DMS53 treated with DMSO at 0.1 percent for 48 hours (cell line): Measurements from ENCODE around the gene SERPINA6.
A peak's percentile ranks its signal among the peaks of the same experiment; 100 is the strongest.
"Not testable (repeated sequence)": the region's sequence is repeated elsewhere in the genome, so short reads cannot be mapped to it uniquely, and the experiment has no call there.

Source experiments
- DNase-seq: peaks from one replicate; lab custom pipeline; 2025; ENCODE audit not compliant: unreplicated experiment; lab: John Stamatoyannopoulos, UW

The SERPINA6 gene

DNA sequence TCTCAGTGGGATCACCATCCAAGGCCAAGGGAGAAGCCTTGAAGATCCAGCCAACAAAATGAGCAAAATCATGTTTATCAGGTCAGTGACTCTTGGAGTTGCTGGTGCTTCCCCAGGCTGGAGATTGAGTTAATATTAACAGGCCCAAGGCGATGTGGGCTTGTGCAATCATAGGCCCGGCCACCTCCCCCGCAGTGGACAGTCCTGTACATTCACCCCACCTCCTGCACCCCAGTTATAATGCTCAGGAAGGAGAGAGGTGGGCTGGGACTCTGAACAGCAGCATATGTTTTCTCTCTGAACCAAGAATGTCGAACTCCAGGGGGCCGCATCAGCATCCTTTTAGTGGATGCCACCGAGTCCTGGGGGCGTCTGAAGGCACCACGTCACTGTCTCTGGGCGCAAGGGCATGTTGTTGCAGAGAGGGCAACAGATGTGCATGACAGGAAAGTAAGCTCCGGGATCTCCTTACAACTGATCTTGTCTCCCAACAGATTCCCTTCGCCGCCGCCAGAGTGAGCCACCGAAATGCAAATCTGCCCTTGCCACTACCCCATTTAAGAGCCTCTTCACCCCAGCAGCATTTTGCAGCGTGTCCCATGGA is 32.2 kb upstream of the SERPINA6 start:
- DNase-seq = peak; percentile 3

DNA sequence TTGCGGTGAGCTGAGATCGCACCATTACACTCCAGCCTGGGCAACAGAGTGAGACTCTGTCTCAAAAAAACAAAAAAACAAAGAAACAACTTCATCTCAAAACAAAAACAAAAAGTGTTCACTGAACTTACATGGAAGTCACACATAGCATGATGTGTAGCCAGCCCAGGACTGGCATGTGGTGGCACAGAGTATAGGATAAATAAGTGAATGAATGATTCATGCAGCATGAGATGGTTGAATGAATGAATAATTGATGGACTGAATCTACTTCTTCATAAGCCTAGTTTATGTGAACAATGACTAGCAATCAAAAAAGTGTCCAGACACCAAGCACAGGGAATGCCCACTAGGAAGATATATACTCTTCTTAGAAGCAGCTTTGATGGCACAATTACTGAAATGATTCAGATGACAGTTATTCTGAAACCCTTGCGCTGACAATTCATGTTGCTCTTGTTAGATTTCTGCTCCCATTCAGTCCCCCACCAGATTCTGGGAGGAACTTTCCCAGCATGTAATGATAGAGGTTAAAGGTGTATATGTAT is 31.6 kb upstream of the SERPINA6 start:
- DNase-seq = no peak

DNA sequence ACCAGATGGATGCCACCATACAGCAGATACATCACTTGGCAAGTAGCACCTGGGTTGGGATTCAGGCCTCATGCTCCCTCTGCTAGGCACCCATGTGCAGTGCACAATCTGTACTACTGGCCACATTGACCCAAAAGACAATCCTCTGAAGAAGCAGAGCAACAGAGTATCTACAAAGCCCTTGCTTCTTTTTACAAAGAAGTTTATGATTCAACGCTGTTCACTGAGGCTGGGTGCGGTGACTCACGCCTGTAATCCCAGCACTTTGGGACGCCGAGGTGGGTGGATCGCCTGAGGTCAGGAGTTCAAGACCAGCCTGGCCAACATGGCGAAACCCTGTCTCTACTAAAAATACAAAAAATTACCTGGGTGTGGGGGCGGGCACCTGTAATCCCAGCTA is 31.1 kb upstream of the SERPINA6 start:
- not testable (repeated sequence) for DNase-seq

DNA sequence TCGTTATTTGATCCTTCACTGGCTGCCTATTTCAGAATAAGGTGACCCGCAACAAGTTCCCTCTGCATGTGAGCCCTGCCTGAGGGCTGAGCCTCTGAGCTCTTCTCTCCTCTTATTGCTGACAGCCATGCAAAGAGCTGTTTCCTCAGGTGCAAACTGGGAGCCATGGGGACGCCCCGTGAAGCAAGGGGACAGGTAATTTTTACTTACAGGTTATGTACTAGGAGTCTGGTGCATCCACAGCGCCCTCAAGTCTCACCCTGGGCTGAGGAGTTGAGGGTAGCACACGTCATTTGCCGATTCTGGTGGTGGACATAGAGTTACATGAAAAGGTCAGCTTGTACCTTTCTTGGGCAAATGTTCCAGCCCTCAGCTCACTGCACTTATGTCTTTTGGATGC is 26.1 kb upstream of the SERPINA6 start:
- DNase-seq = no peak

DNA sequence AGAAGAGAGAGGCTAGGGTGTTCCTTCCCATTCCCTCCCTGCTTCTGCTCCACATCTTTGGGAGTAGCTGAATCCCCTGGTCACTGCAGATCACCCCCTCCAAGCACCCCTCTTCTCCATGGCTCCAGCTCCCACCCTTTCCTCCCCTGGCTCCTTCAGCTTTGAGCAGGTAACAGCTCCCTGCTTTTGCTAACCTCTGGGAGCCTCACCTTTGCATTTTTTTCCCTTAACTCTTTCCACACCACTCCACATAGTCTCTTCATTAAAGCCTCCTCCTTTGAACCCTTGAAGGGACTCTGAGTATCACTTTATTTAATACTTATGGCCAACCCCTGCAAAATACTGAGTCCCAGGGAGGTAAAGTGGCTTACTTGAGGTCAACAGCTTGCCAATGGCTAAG is 25.7 kb upstream of the SERPINA6 start:
- DNase-seq = no peak

DNA sequence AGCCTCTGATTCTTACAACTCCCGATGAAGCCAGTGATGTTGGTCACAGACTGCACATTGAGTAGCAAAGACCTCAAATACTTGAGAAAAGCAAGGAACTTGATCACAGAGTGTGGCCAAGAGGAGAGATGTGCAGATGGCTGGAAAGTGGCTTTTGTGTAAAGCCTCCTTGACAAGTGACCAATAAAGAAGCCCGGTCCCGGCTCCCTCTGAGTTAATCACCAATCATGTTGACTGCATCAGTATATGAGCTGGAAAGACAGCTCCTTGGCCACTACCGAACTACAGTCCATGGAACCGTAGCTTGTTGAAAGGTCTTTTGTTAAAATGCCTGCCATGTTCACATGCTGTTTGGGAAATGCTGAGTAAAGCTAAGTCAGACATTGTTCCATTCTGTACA is 23.7 kb upstream of the SERPINA6 start:
- DNase-seq = no peak

DNA sequence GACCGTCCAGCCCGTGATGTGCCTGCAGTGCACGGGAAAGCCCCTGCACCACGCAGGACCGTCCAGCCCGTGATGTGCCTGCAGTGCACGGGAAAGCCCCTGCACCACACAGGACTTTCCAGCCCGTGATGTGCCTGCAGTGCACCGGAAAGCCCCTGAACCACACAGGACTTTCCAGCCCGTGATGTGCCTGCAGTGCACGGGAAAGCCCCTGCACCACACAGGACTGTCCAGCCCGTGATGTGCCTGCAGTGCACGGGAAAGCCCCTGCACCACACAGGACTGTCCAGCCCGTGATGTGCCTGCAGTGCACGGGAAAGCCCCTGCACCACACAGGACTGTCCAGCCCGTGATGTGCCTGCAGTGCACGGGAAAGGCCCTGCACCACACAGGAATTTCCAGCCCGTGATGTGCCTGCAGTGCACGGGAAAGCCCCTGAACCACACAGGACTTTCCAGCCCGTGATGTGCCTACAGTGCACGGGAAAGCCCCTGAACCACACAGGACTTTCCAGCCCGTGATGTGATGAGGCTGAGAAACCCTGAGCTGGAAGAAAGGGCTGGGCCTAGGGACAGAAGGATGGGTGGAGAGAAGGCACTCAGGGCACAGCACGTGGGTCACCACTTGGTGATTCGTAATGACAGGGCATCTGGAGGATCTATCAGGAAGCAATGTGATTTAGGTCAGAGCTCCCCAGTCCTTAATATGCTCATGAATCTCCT is 23.1 kb upstream of the SERPINA6 start:
- DNase-seq = not testable (repeated sequence)

DNA sequence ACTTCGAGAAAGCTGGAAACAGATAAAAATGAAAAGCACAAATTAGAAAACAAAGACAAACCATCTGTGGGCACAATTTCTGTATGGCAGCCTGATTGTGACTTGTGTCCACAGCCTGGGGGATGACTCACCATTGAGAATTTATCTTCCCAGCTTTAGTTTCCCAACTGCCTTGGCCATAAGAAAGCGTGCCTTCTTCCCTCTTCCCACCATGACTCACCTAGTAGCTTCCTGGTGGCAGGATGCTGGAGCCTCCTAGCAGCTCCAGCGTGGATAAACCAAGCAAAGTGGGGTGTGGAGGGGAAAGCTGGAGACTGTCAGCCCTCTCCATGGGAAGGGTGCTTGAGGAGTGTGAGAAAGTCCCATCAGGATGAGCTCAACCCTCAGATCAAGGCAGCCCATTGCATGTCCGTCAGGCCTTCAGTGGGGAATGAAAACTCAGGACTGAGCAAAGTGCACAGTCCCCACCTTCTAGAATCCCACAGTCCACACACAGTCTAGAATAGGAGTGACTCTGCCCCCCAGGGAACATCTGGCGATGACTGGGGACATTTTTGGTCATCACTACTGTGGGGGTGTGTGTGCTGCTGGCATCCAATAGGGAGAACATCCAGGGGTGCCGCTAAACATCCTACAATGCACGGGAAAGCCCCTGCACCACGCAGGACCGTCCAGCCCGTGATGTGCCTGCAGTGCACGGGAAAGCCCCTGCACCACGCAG is 22.4 kb upstream of the SERPINA6 start:
- DNase-seq = no peak

DNA sequence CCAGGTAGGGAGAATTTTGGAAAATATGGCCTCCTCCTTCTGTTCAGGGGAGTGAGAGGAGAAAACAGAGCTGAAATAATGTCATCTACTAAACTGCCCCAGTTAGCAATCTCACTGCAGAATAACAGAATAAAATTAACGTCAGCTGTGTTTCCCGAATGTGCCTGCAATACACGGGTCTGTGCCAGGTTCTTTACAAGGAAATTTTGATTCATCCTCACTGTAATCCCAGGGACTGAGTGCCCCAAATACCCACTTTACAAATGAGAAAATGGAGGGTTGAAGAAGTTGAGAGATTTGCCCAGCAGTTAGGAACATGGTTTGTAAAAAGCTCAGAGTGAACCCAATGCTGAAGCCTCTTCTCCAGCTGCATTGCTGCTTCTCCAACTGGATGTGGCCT is 21.3 kb upstream of the SERPINA6 start:
- DNase-seq = no peak

DNA sequence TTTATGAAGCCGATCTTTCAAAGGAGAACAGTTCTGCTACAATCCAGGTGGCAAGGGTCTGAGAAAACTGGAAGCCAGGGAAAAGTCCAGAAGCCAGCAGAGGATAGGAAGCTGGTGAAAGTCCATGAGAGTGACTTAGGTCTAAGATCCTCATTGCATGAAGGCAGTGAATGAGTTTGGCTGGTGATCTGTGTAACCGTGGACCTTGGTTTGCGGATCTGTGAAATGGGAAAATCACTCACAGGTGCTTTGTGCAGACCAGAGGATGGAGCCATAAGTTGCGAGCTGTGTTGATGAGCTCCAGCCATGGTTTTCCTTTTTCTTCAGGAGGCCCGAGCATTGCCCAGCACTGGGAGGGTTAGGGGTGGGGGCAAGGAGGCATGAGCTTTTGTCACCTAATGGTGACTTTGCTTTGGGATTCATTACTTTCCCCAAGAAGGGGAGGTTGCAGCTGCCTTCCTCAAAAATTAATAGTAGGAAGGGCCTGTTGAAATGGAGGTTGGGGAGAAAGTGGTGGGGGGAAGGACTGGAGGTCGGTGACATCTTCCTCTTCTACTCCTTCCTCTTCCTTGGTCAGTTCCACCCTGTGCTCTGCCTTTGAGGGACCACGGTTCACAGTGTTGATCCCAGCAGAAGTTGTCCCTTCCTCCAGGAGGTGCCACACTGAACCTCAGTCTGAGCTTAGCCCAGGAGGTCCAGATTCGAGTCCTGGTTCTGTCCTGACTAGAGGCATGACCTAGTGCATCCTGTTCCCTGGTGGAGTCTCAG is 20.3 kb upstream of the SERPINA6 start:
- DNase-seq = no peak

DNA sequence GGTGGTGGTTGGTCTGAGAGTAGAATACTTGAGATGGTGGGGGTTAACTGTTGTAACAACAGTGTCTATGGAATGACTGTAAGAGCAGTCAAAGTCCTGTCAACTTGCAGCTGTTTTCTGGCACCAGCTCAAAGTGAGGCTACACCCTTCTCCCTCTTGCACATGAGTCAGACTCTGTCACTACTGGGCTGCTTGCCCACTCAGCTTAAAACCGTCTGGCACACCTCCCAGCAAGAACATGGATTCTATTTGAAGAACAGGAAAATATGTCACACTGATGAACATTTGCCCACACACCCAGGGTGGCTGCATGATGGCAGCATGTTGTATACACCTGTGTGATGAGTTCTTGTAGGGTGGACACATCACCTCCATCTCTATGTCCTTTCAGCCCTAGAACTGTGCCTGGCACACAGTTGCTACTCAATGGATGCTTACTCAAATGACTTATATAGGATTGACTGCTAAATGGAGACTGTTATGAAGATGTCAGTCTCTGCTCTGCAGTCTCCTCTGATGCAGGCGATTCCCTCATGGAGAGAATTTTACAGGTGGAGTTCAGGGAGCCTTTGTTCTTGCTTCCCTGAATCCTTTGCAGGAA is 19.3 kb upstream of the SERPINA6 start:
- DNase-seq = peak; percentile 27

DNA sequence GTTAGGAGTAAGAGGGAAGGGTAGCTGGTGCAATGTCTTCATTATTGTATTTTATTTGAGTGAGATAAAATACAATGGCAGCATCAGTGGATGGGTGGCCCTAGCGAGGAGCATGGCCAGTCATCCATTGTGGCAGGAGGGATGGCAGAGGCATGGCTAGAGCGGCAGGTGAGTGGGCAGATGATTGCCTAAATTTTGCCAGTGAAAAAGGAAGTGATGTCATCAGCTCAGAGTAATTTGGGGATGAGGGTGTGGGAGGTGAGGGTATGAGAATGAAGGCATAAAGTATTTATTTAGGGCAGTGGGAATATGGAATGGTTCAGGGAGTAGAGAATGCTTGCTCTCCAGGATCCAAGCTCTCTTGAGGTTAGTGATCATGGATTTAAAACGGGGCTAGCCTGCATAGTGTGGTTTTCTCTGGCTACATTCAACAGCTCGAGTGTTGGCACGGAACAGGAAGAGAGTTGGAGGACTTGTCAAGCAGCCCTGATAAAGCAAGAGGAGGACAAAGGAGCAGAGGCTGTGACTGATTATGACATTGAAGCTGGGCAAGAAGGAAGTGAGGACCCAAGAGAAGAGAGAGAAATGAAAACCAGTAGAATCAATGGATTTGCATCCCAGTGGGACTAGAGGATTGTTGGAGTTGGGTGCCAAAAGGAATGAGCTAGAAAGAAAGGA is 18.7 kb upstream of the SERPINA6 start:
- no peak for DNase-seq

DNA sequence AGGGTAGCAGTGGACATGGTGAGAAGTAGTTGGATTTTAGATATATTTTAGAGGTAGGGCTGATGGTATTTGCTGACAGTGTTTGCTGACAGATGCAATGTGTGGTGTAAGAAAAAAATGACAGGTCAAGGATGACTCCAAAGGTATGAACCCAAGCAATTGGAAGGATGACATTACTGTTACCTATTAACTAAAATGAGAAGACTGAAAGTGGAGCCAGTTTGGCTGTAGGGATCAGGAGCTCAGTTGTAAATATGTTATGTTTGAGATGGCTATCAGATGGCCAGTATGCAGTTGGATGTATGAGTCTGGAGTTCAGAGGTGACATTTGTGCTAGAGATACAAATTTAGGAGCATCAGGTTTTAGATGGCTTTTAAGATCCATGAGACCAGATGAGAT is 17.4 kb upstream of the SERPINA6 start:
- no peak for DNase-seq

DNA sequence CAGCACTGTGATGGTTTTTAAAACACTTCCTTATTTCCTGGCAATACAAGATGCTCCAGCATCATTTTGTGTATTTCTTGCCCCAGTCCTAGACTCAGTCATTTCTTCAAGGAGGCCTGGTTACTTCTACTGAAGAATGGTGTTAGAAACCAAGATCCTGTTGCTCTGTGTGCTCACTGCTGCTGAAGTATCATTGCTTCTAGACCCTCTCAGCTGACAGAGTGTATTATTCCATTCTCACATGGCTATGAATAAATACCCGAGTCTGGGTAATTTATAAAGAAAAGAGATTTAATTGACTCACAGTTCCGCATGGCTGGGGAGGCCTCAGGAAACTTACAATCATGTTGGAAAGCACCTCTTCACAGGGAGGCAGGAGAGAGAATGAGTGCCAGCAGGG is 14.9 kb upstream of the SERPINA6 start:
- no peak for DNase-seq

DNA sequence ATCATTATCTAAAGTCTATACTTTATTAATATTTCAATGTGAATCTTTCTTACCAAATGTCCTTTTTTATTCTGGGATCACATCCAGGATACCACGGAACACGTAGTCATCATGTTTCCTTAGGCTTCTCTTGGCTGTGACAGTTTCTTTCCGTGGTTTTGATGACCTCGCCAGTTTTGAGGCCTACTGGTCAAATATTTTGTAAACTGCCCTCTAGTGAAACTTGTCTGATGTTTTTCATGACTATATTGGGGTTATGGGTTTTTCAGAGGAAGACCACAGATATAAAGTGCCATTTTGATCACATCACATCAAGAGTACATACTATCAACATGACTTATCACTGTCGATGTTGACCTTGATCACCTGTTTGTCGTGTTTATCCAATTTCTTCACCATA is 14.1 kb upstream of the SERPINA6 start:
- DNase-seq = no peak

DNA sequence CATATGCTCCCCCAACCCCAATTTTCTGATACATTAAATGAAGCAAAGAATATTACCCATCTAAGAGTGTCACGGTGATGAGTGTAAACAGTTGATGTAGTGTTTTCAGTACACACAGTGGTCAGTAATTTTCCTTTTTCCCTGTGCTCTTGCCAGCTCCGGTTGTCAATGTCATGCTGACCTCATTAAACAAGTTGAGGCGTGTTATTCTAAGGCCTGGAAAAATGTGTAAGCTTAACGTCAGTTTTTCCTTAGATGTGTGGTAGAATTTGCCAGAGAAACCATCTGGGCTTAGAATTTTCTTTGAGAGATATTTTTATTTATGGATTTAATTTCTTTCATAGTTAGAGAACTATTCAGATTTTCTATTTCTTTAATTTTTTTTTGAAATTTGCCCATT is 11.7 kb upstream of the SERPINA6 start:
- DNase-seq = no peak

DNA sequence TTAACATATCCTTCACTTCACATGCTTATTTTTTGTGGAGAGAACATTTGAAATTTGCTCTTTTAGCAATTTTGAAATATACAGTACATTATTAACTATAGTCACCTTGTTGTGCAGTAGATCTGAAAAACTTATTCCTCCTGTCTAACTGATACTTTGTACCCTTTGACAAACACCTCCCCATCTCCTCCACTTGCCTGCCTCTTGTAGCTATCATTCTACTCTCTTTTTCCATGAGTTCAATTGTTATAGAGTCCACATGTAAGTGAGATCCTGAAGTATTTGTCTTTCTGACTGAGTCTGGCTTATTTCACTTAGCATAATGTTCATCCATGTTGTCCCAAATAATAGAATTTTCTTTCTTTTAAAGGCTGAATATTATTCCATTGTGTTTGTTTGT is 9.5 kb upstream of the SERPINA6 start:
- DNase-seq = no peak

DNA sequence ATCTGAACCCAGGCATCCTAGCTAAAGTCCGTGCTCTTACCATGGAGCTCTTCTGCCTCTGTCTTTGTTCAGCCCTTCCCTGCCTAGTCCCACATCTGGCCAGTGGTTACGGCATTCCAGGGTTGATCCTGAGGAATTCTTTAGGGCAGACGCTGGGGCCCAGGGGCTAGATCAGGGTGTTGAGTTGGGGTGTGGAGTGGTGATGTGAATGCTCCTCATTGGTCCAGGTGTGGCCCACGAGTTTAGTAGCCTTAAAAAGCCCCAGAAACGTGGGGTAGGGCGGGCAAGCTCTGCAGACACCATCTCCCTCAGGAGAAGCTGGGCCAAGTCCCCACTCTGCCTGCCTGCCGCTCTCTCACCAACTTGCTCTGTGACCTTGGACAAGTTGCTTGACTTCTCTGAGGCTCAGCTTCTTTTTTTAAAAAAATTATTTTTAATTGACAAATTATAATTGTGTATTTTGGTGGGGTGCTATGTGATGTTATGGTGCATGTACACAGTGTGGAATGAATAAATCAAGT is 9.0 kb upstream of the SERPINA6 start:
- no peak for DNase-seq

DNA sequence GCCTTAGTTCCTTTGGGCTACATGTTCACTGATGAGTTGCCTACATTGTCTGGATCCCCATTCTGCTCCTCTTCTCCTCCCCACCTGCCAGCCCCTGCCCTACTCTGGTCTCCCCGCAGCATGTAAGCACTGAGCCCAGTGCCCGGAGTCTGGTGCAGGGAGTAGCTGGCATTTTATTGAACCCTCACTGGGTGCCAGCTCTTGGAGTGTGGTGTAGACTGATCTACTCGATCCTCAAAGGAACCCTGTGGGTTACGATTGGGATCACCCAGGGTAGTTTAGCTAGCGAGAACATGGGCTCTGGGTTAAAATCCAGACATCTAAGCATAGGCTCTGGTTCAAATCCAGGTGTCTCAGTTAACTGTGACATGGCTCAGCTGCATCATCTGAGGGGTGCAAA is 8.3 kb upstream of the SERPINA6 start:
- DNase-seq = no peak

DNA sequence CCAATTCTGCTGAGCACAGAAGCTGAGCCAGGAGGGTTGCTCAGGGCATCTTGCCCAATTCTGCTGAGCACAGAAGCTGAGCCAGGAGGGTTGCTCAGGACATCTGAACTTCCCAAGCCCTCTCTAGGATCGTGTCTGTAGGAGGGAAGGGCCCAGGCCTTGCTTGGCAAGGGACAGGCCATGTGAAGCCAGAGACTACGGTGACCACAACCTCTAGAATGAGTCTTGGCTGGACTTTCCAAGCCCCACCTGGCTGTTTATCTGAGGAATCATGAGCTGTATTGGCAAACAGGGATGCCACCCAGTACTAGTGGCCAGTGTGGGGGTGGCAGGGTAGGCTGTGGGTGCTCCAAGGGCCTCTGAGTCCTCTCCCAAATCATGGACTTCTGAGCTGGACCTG is 7.7 kb upstream of the SERPINA6 start:
- no peak for DNase-seq
